Glomerular endothelial cell (primary cell): ENCODE results near the gene CPHXL. TPM values are rescaled to one million over a fixed set of nuclear protein-coding genes. Genes with fewer than 3 reads are reported as not detected.

Source experiments
- DNase-seq: peaks from one replicate; pipeline ENCODE4 v3.0.0-alpha.2; 2011; ENCODE audit warnings: low read depth, low spot score; ENCODE audit errors: extremely low read depth
- total RNA-seq: library from RNA; depleted of rRNA; stranded (reverse); fragments of >200 nt; gene quantifications from 2 replicates; pipeline ENCODE4 v1.2.3, GENCODE V29; 2015

Gene CPHXL
- total RNA-seq, 1 donor from 2014 or later = not detected

DNA sequence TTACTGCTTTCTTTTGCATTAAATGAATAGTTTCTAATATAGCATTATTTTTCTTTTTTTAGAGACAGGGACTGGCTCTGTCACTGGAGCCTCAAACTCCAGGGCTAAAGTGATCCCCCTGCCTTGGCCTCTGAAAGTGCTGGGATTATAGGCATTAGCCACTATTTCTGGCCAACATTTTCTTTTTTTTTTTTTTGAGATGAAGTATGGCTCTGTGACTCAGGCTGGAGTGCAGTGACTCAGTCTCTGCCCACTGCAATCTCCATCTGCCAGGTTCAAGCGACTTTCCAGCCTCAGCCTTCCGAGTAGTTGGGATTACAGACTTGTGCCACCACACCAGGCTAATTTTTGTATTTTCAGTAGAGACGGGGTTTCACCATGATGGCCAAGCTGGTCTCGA lies 23.0 kb downstream of the CPHXL start:
- no peak for DNase-seq

DNA sequence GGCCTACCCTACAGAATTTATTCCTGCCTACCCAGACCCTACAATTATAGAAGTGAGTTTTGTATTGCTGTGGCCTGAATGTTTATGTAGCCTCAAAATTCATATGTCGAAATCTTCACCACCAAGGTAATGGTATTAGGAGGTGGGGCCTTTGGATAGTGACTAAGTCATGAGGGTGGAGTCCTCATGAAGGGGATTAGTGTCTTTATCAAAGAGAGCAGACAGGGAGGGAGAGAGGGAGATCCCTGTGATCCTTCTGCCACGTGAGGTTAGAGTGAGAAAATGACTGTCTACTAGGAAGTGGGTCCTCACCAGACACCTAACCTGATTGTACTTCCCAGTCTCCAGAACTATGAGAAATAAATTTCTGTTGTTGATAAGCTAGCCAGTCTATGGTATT lies 24.0 kb downstream of the CPHXL start:
- DNase-seq = no peak

DNA sequence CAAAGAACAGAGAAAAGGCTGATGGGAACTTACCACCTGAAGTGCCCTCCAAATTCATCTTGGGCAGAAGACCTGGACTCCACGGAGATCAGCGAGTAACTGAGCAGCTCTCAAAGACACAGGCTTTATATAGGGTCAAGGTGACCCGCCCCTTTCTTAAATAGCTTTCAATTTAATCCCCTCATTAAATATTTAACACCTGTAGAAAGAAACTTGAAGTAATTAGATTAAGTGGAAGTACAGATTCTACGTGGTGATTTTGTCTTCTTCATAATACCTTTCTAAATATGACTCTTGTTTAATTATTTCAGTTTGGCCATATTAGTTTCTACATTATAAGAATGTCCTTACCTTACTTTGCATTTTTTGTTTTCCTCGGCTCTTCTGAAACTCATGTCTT lies 24.9 kb downstream of the CPHXL start, which contains the start of gene DUXB:
Gene DUXB, minus strand, starts transcription at position 101 of the 400 bp plus-strand sequence. Its CDS starts 43 bp downstream, at position 58.
- no peak for DNase-seq

DNA sequence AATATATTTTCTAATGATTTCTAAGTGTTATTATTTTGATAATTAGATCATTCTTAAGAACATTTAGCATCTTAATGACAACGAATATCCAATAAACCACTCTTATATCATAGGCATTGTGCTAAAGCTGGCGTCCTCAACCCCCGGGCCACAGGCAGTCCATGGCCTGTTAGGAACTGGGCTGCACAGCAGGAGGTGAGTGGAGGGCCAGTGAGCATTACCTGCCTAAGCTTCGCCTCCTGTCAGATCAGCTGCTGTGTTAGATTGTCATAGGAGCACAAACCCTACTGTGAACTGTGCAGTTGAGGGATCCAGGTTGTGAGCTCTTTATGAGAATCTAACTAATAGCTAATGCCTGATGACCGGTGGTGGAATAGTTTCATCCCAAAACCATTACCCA lies 28.7 kb downstream of the CPHXL start:
- DNase-seq = no peak

DNA sequence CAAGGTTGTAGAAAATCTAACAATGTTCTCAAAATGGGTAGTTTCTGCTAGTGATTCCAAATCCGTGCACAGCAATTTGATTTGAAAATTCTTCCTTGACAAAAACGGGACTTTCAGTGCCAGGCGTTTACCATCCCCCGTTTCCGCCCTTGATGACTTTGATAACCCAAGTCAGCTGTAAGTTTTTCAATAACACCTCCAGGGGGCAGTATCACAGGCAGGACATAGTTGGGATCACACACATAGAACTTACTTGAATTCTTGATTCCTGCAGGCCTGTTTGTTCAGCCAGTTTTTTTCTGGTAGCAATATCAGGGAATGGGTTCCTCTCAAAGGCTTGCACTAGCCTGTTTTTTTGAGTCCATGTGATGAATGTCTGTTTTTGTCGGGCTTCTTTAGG lies 30.6 kb downstream of the CPHXL start:
- DNase-seq = no peak

DNA sequence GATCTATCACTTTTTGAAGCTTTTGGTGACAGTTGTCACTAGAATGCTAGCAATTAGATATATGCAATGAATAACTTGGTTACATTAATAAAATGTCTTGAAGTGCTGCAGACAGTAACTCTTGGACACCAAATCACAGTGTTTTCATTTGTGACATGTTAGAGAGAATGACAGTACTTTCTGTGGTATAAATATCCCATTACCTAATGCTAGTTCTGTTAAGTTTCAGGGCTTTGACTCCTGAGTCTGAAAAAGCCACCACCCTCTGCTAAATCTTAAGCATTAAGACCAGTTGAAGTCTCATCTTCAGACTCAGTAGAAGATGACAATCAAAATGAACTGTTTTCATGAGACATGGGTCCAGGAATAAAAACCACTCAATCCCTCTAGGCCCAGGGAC lies 38.9 kb downstream of the CPHXL start:
- DNase-seq = no peak

DNA sequence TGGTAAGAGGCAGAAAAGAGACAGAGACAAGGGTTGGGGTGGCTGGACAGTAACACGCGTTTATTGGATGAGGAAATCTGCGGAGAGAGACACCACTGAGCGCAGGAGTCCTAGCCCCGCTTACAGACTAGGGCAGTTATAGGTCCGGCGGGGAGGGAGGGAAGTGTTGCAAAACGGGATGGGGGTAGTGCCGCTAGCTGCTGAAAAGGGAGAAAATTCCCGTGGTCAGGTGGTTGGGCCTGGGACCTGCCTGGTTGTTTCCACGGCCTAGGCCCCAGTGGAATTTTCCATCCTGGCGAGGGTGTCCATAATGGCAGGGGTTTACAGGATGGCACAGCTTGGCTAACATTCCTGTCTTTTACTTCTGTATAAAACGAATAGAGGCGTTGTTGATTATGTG lies 44.0 kb downstream of the CPHXL start:
- no peak for DNase-seq

DNA sequence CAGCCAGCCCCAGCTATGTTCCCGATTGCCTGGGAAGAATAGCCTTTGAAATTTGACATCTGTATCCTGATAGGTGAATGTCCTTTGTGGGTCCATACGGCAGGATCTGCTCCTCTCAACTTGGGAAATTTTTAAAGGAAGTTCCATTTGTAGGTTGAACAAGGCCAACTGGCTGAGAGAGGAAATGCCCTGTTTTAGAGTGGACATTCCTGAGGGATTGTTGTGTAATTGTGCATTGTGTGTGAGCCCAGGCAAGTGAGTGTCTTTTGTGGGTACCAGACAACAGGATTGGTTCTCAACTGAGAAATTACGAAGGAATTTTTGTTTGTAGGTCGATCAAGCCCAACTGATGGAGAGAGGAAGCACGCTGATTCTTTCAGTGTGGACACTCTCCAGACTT lies 46.9 kb downstream of the CPHXL start:
- peak; percentile 23 for DNase-seq

DNA sequence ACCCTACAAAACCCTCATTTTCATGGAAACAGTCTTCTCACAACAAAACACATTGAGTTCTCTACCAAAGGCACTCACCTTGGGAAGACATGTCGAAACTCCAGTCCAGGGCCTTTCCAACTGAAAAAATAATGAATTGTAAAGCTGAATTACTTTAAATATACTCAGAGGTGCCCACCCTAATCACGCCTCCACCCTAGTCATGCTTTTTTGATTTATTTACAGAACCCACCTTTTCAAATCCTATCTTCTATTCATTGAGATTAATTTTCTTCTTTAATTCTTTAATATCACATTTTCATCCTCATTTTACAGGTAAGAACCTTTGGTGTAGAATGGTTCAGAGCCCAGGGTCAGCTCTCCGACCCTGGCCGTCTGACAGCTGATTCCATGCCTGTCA lies 49.4 kb downstream of the CPHXL start, which contains the start of gene CPHXL2:
Gene CPHXL2, minus strand, starts transcription at position 101 of the 400 bp plus-strand sequence. Its CDS starts 10 bp downstream, at position 91.
- DNase-seq = no peak

DNA sequence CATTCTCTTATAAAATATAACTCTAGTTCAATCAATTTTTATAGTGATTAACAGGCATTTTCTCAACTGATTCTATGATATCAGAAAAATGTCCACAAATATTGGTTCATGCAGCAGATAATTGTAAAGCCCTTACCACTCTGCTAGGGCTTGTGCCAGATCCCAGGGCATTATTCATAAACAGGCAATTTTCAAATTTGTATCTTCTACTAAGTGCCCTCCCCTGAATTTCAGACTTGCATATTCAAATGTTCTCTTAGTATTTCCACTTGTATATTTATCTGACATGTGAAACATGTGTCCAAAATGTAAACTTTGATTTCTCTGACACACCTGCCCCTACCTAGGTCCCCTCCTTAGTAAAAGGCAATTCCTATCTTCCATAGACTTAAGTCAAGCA lies 58.8 kb downstream of the CPHXL start:
- DNase-seq = no peak

Other genes with a start within 250 kb of the CPHXL start
- 0.34 and 1.5 TPM in 2 replicates for gene CHST6, start 231.0 kb downstream of the CPHXL start, total RNA-seq
- gene CHST5, start 190.4 kb downstream of the CPHXL start, total RNA-seq = 0.12 TPM in 1 of 2 replicates, not detected in the other
- gene TMEM231, start 170.2 kb downstream of the CPHXL start, total RNA-seq = 5.6 and 14.3 TPM in 2 replicates
- gene GABARAPL2, start 160.1 kb downstream of the CPHXL start, total RNA-seq = 57.9 and 118 TPM in 2 replicates
- 42.5 and 120 TPM in 2 replicates for gene ADAT1, start 103.2 kb downstream of the CPHXL start, total RNA-seq
- 157 and 159 TPM in 2 replicates for gene KARS1, start 78.8 kb downstream of the CPHXL start, total RNA-seq
- gene TERF2IP, start 78.7 kb downstream of the CPHXL start, total RNA-seq = 46.3 and 69.3 TPM in 2 replicates
- not detected in 2 replicates for gene CPHXL2, start 49.5 kb downstream of the CPHXL start, total RNA-seq
- not detected in 2 replicates for gene DUXB, start 25.0 kb downstream of the CPHXL start, total RNA-seq